Measurements from ENCODE around the gene GLO1.
"Not testable (repeated sequence)": the region's sequence is repeated elsewhere in the genome, so short reads cannot be mapped to it uniquely, and the experiment has no call there.

The GLO1 gene

GRCh38 chr6:38714239-38715015, 11.5 kb upstream of the GLO1 start:
- no peaks in the 10 kb centered on the region for H3K27me3 ChIP-seq
- H3K4me1 ChIP-seq: peaks cover 14% of the 10 kb centered on the region
- no peak for DNase-seq
- H3K4me3 ChIP-seq (ENCODE audit: low read depth, low read length): peak overlapping the region; percentile 41
- H3K9me3 ChIP-seq: no peaks in the 10 kb centered on the region
- TF ChIP-seq CTCF (IDR thresholded peaks at IDR 0.05; ENCODE audit: low read depth, low read length): no peak
- no peaks in the 10 kb centered on the region for H3K36me3 ChIP-seq

- H3K4me1 ChIP-seq: peaks cover 14% of the 10 kb centered on the region
- DNase-seq: no peak
- H3K4me3 ChIP-seq (ENCODE audit: low read depth, low read length): no peak overlapping the region
- H3K36me3 ChIP-seq: no peaks in the 10 kb centered on the region
- no peak for TF ChIP-seq CTCF (IDR thresholded peaks at IDR 0.05; ENCODE audit: low read depth, low read length)
- no peaks in the 10 kb centered on the region for H3K27me3 ChIP-seq
- H3K9me3 ChIP-seq: no peaks in the 10 kb centered on the region
These were observed 10.9 kb upstream of the GLO1 start for GRCh38 chr6:38713812-38714211.

GRCh38 chr6:38708496-38708895, 5.6 kb upstream of the GLO1 start:
- Histone ChIP-seq H3K36me3 (no peaks in the 10 kb centered on the region), H3K27me3 (no peaks in the 10 kb centered on the region), H3K9me3 (no peaks in the 10 kb centered on the region), H3K4me3 (ENCODE audit: low read depth, low read length) (no peak overlapping the region), H3K4me1 (peaks cover 3% of the 10 kb centered on the region; the same call in 1 of the 2 replicates)
- TF ChIP-seq CTCF (IDR thresholded peaks at IDR 0.05; ENCODE audit: low read depth, low read length): peak; percentile 8; the same call in 1 of the 2 replicates
- DNase-seq: no peak

- TF ChIP-seq CTCF (IDR thresholded peaks at IDR 0.05; ENCODE audit: low read depth, low read length): no peak
- Histone ChIP-seq H3K4me3 (ENCODE audit: low read depth, low read length) (no peak overlapping the region), H3K36me3 (peaks cover 3% of the 10 kb centered on the region; the same call in 1 of the 2 replicates), H3K4me1 (no peaks in the 10 kb centered on the region), H3K9me3 (no peaks in the 10 kb centered on the region), H3K27me3 (no peaks in the 10 kb centered on the region)
- no peak for DNase-seq
These were observed 3.0 kb upstream of the GLO1 start for GRCh38 chr6:38705924-38706323.

GRCh38 chr6:38703949-38704590, 1.1 kb upstream of the GLO1 start:
- Histone ChIP-seq H3K36me3 (peaks cover 9% of the 10 kb centered on the region), H3K4me3 (ENCODE audit: low read depth, low read length) (no peak overlapping the region), H3K27me3 (no peaks in the 10 kb centered on the region), H3K4me1 (no peaks in the 10 kb centered on the region), H3K9me3 (no peaks in the 10 kb centered on the region)
- no peak for DNase-seq
- no peak for TF ChIP-seq CTCF (IDR thresholded peaks at IDR 0.05; ENCODE audit: low read depth, low read length)

- Histone ChIP-seq H3K9me3 (no peaks in the 10 kb centered on the region), H3K27me3 (no peaks in the 10 kb centered on the region), H3K36me3 (peaks cover 14% of the 10 kb centered on the region), H3K4me3 (ENCODE audit: low read depth, low read length) (peak overlapping the region; percentile 11; the same call in 1 of the 2 replicates), H3K4me1 (0 out of 2 replicates have a peak, but pooled peaks cover 2% of the 10 kb centered on the region)
- no peak for TF ChIP-seq CTCF (IDR thresholded peaks at IDR 0.05; ENCODE audit: low read depth, low read length)
- DNase-seq: no peak
These were observed 1.4 kb downstream of the GLO1 start for GRCh38 chr6:38701551-38701950.

- peaks cover 17% of the 10 kb centered on the region for H3K36me3 ChIP-seq
These were observed 3.2 kb downstream of the GLO1 start for GRCh38 chr6:38699702-38700101.

More at GRCh38 chr6:38699702-38700101, 3.2 kb downstream of the GLO1 start:
- H3K4me3 ChIP-seq (ENCODE audit: low read depth, low read length); H3K4me1 ChIP-seq; DNase-seq; H3K9me3 ChIP-seq; H3K27me3 ChIP-seq: not testable (repeated sequence)

Data from BE2C (cell line).